Naive B cell (primary cell): ENCODE measurements around the gene SIVA1. TPM values are rescaled to one million over a fixed set of nuclear protein-coding genes. Genes with fewer than 3 reads are reported as not detected.
A peak's percentile ranks its signal among the peaks of the same experiment; 100 is the strongest.

Source experiments
- ATAC-seq, 2 donors: fragments of 150-1000 bp; cut with Tn5 transposase; 2 replicates each; pipeline ENCODE4 v1.10.0; 2021; ENCODE audit warnings: low read depth in 2 of 2, mild to moderate bottlenecking in 2 of 2, moderate library complexity in 2 of 2
- DNase-seq: peaks from one replicate; pipeline ENCODE4 v3.0.0; 2022
- H3K27ac Mint-ChIP-seq, 6 donors: one replicate each; pipeline ENCODE4 v1.8.0; 2020 to 2022; ENCODE audit warnings: mild to moderate bottlenecking in 6 of 6, mixed read lengths in 6 of 6, moderate library complexity in 5 of 6, inconsistent platforms in 2 of 6
- H3K27me3 Mint-ChIP-seq, 3 donors: one replicate each; pipeline ENCODE4 v1.8.0; 2021 to 2022; ENCODE audit warnings: mixed read lengths in 3 of 3, mild to moderate bottlenecking in 1 of 3
- H3K36me3 Mint-ChIP-seq, 2 donors: one replicate each; pipeline ENCODE4 v1.8.0; 2020 to 2022; ENCODE audit warnings: mixed read lengths in 2 of 2, inconsistent platforms in 1 of 2, mild to moderate bottlenecking in 1 of 2
- H3K4me1 Mint-ChIP-seq, 3 donors: one replicate each; pipeline ENCODE4 v1.8.0; 2020 to 2022; ENCODE audit warnings: mixed read lengths in 3 of 3, inconsistent platforms in 1 of 3, mild to moderate bottlenecking in 1 of 3, moderate library complexity in 1 of 3
- H3K4me3 Mint-ChIP-seq, 8 donors: one replicate each; pipeline ENCODE4 v1.8.0; 2020 to 2022; ENCODE audit warnings: mild to moderate bottlenecking in 8 of 8, mixed read lengths in 8 of 8, moderate library complexity in 8 of 8, inconsistent platforms in 2 of 8
- H3K9me3 Mint-ChIP-seq, 7 donors: one replicate each; pipeline ENCODE4 v1.8.0; 2020 to 2022; ENCODE audit warnings: mixed read lengths in 7 of 7, mild to moderate bottlenecking in 5 of 7, inconsistent platforms in 2 of 7, moderate library complexity in 1 of 7
- polyA plus RNA-seq, 6 donors: library from polyadenylated mRNA; unstranded; fragments of 300-500 nt; fragmentation: Illumina TruSeq; gene quantifications; one replicate each; pipeline ENCODE4 v1.2.3, GENCODE V29; 2021; ENCODE audit warnings: low read depth in 6 of 6

Gene SIVA1
- polyA plus RNA-seq, 6 donors from 2014 or later = 191 to 266 (median 227) TPM

DNA sequence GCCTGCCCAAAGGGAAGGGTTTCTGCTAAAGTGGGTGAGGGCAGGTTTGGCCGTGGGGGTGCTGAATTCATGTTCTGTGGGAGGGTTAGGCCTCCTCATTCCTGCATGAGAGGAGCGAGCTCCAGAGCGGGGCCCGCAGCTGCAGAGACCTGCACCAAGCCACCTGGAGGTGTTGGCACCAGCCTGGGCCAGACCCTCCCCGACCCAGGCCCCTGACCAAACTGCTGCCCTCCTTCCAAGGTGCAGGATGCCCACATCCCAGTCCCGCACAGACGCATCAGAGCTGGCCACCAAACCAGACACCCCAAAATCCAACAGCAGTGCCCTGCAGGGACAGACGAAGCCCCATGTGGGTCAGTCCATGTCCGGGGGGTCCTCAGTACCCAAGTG is 18.4 kb upstream of the SIVA1 start:
- Mint-ChIP-seq H3K4me3 (no peak overlapping the region), H3K36me3 (no peaks in the 10 kb centered on the region), H3K9me3 (no peaks in the 10 kb centered on the region)

DNA sequence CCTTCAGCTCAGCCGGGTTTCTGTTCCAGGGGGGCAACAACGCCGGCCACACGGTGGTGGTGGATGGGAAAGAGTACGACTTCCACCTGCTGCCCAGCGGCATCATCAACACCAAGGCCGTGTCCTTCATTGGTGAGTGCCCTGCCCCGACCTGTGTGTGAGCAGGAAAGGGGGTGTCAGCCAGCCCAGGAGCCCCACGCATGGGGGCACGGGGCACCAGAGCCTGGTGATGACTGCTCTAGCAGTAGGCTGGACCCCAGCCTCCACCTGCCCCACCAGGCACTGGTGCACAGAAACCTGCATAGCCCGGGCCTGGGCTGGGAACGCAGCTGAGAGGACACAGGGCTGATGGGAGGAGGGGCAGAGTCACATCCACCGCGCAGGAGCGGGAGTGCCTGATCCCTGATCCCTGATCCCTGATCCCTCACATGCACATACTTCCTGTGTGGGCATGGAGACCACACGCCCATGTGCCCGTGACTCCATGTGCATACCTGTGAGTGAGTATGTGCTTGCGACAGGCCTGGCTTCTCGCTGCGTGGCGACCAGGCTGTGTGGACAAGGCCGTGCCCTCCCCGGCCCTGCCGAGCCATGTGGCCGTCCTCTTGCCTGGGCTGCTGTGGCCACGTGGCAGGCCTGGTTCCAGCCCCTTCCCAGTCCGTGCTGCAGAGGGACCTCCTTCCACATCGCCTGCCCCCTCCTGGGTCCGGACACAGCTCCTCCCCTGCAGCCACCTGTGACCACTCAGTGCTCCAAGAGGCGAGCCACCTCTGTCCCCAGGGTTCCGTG is 17.8 kb upstream of the SIVA1 start:
- Mint-ChIP-seq H3K4me1 (peaks cover 0 to 2% (median 0%) of the 10 kb centered on the region in 3 donors), H3K9me3 (no peaks in the 10 kb centered on the region), H3K4me3 (no peak overlapping the region), H3K36me3 (no peaks in the 10 kb centered on the region), H3K27ac (no peak overlapping the region), H3K27me3 (peaks cover 0 to 13% (median 0%) of the 10 kb centered on the region in 3 donors)
- no peak for ATAC-seq
- no peak for DNase-seq

More for the DNA sequence above, 18.4 kb upstream of the SIVA1 start:
- H3K4me1 Mint-ChIP-seq = no peaks in the 10 kb centered on the region
- ATAC-seq (no peak), DNase-seq (no peak)
- no peak overlapping the region for H3K27ac Mint-ChIP-seq
- H3K27me3 Mint-ChIP-seq = peaks cover 0 to 13% (median 0%) of the 10 kb centered on the region in 3 donors

DNA sequence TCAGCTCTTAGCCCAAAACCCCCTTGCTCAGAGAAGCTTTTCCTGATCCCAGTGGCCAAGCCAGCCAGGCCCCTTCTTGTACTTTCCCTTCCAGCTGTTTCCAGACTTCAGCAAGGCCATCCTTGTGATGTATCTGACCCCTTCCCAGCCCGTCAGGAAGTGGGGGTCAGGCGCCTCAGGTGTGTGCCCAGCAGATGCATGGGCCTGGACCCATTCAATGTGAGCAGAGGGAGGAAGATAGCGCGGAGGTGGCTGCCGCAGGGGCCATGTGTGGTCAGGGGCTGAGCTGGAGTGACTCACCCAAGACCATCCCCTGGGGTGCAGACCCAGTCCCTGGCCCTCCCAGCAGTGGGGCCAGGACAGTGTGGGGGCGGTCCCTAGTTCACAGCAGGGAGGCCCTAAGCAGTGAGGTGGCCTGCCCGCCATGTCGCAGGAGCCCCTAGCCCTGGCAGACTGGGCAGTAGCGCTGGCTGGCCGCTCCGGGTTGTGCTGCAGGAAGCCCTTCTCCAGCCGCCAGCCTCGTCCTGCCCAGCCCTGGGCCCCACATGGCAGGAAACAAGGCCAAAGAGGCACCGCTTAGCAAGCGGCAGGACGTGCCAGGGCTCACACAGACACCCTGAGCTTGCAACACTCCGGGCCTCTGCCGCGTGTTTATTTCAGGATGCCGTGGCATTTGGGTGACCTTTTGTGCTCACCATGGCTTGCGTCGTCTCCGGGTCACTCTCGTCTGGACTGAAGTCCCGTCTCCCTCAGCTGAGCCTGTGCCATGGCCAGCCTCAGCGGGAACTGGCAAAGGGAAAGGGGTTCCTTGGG is 16.9 kb upstream of the SIVA1 start:
- Mint-ChIP-seq H3K27me3 (peaks cover 0 to 13% (median 0%) of the 10 kb centered on the region in 3 donors), H3K27ac (peak overlapping the region in 1 of 6 donors; percentile 2), H3K4me1 (peaks cover 0 to 4% (median 0%) of the 10 kb centered on the region in 3 donors), H3K36me3 (no peaks in the 10 kb centered on the region), H3K9me3 (no peaks in the 10 kb centered on the region), H3K4me3 (no peak overlapping the region)
- no peak for DNase-seq
- ATAC-seq = no peak

DNA sequence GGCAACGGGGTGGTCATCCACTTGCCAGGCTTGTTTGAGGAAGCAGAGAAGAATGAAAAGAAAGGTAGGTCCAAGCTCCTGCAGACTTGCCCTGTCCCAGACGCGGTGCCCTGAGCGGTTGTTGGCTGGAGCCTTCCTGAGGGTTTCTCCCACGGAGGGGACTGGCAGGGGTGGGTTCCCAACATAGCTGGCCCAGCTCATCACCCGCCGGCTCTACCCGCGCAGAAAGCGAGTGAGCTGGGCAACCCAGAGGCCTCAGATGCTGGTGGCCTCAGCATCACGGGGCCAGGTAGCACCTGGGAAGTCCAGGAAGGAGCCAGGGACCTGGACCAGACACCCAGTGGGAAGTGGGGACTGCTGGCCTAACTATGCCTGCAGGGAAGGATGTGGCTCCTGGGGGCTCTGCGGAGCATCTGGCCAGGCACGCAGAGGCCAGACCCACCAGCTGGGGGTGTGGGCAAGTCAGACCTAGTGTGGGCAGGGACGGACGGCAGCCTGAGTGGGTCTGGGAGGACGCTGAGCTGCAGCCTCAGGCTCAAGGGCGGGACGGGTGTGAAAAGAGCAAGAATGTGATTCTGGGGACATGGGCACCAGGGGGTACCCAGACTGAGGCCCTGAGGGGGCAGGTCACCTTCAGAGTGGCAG is 14.4 kb upstream of the SIVA1 start:
- Mint-ChIP-seq H3K27ac (peak overlapping the region in 1 of 6 donors; percentile 57), H3K4me3 (no peak overlapping the region), H3K4me1 (peaks cover 0 to 4% (median 0%) of the 10 kb centered on the region in 3 donors), H3K36me3 (no peaks in the 10 kb centered on the region), H3K9me3 (no peaks in the 10 kb centered on the region), H3K27me3 (peaks cover 0 to 6% (median 0%) of the 10 kb centered on the region in 3 donors)
- ATAC-seq (no peak), DNase-seq (no peak)

DNA sequence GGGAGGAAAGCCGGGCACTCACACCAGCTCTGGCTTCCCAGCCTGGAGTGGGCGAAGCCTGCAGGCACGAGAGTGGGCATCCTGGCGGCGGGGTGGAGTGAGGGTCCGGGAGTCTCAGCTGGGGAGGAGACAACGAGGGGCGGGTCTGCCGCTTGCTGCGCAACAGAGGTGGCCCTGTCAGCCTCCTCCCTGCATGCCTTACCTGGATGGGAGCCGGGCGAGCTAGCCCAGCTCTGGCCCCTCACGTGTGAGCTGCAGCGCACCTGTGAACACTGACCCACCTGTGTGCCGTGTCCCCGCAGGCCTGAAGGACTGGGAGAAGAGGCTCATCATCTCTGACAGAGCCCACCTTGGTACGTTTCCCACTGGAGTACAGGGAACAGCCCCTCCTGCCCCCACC is 13.9 kb upstream of the SIVA1 start:
- Mint-ChIP-seq H3K4me3 (no peak overlapping the region), H3K36me3 (no peaks in the 10 kb centered on the region), H3K27me3 (peaks cover 0 to 5% (median 0%) of the 10 kb centered on the region in 3 donors), H3K27ac (no peak overlapping the region), H3K4me1 (peaks cover 0 to 4% (median 0%) of the 10 kb centered on the region in 3 donors), H3K9me3 (no peaks in the 10 kb centered on the region)
- ATAC-seq (no peak), DNase-seq (no peak)

DNA sequence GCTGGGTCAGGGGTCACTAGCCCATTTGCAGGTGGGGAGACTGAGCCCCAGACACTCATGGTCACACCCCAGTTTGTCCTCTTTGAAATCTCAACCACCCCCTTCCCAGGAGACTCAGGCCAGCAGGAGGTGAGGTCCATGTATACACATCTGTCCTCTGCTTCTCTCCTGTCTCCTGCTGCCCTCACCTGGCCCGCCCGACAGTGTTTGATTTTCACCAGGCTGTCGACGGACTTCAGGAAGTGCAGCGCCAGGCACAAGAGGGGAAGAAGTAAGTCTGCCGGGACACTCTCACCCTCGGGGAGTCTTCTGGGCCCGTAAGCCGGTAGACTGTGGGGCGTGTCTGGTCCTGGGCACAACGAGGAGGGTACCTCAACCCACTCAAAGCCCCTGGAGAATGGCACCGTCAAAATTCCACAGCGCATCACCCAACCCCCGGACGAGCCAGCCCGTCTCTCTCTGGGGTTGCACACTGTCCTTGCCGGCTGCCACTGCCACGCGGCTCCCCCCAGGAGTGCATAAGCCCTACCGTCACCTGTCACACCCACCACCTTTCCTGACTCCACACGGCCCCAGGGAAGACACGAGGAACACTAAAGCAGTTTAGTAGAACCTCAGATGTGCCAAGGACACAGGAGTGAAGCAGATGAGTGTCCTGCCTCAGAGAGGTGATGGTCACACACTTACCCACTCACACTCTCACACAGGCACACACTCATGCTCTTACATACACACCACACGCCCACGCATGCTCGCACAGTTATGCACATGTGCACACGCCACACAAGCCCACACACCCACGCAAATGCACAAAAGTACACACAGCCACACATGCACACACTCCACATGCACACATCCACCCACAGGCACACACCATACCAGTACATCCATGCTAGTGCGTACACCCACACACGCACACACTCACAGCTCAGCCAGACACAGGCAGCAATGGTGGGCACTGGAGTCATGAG is 13.1 kb upstream of the SIVA1 start:
- ATAC-seq = no peak
- Mint-ChIP-seq H3K27me3 (peaks cover 0 to 5% (median 0%) of the 10 kb centered on the region in 3 donors), H3K4me3 (no peak overlapping the region), H3K9me3 (no peaks in the 10 kb centered on the region), H3K27ac (peak overlapping the region in 1 of 6 donors; percentile 82), H3K36me3 (no peaks in the 10 kb centered on the region), H3K4me1 (peaks cover 0 to 4% (median 0%) of the 10 kb centered on the region in 3 donors)
- no peak for DNase-seq

DNA sequence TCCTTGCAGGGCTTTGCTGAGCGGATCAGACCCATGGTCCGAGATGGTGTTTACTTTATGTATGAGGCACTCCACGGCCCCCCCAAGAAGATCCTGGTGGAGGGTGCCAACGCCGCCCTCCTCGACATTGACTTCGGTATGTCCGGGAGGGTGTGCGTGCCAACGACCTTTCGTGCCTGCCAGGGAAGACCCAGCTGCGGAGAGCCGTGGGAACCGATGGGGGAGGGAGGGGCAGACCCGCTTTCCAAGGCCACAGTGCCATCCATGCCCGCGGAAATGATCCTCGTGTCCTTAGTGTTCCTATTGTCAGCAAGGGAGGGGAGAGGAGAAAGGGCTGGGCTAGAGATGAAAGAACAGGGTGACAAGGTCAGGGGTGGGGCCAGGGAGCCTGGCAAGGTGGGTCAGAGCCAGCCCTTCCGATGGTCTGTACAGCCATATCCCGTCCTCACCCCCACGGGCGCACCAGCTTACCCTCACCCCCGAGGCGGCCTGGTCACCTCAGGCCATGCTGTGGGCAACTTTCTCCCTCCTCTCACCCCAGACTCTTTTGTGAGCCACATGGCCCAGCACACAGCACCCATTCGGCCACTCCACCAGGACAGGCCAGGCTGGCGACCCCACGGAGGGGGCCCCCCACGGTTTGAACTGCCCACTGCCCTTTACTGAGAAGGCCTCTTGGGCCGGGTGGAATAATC is 11.7 kb upstream of the SIVA1 start:
- H3K27me3 Mint-ChIP-seq = no peaks in the 10 kb centered on the region
- no peaks in the 10 kb centered on the region for H3K9me3 Mint-ChIP-seq
- peaks cover 0 to 4% (median 0%) of the 10 kb centered on the region in 3 donors for H3K4me1 Mint-ChIP-seq
- ATAC-seq = no peak
- H3K27ac Mint-ChIP-seq = no peak overlapping the region
- DNase-seq = no peak
- no peak overlapping the region for H3K4me3 Mint-ChIP-seq
- no peaks in the 10 kb centered on the region for H3K36me3 Mint-ChIP-seq

DNA sequence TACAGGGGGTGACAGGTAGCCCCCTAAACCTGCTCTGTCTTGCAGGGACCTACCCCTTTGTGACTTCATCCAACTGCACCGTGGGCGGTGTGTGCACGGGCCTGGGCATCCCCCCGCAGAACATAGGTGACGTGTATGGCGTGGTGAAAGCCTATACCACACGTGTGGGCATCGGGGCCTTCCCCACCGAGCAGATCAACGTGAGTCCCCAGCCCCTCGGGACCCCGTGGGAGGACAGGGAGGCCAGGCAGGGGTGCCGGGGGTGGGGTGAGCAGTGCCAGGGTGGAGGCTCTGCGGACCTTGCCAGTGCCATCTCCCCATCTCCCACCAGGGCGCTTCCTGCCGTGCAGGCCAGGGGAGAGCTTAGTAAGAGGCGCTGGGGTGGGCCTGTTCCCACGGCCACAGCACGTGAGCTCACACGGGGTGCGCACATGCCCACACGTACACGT is 11.1 kb upstream of the SIVA1 start:
- Mint-ChIP-seq H3K4me1 (peaks cover 0 to 4% (median 0%) of the 10 kb centered on the region in 3 donors), H3K36me3 (no peaks in the 10 kb centered on the region), H3K4me3 (no peak overlapping the region), H3K27me3 (no peaks in the 10 kb centered on the region), H3K27ac (no peak overlapping the region), H3K9me3 (no peaks in the 10 kb centered on the region)
- no peak for DNase-seq
- ATAC-seq = no peak

DNA sequence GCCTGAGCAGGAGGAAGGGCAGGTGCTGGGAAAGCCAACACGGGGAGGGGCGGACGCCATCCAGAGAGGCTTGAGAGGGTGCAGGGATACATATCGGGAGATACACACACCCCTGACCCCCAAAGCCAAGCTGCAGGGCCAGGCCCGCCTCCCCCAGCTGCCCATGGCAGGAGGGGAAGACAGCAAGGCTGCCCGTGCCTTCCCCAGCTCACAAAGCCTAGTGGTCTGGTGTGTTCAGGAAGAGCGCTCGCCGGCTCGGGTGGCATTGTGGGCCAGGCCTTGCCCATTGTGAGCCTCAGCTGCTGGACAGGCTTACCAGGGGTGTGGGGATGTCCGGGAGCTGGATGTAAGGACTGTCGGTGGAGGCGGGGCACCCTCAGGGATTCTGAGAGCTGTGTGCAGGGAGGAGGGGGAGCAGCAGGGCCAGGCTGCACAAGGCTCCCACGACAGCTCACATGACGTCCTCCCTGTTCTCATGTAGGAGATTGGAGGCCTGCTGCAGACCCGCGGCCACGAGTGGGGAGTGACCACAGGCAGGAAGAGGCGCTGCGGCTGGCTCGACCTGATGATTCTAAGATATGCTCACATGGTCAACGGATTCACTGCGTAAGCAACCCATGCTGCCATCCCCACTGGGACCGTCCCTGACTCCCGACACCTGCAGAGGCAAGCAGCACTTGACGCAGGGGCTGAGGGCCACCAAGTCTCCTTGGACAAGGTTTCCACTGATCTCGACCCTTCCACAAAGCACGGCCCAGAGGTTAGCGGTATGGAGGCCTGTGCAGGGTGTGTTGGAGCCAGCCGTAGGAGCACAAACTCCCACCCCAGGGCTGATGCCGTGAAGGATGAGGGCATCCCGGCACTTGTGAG is 10.1 kb upstream of the SIVA1 start:
- ATAC-seq (no peak), DNase-seq (no peak)
- no peak overlapping the region for H3K4me3 Mint-ChIP-seq
- H3K27me3 Mint-ChIP-seq = no peaks in the 10 kb centered on the region
- H3K36me3 Mint-ChIP-seq = no peaks in the 10 kb centered on the region
- peaks cover 0 to 4% (median 0%) of the 10 kb centered on the region in 3 donors for H3K4me1 Mint-ChIP-seq
- no peaks in the 10 kb centered on the region for H3K9me3 Mint-ChIP-seq
- no peak overlapping the region for H3K27ac Mint-ChIP-seq

DNA sequence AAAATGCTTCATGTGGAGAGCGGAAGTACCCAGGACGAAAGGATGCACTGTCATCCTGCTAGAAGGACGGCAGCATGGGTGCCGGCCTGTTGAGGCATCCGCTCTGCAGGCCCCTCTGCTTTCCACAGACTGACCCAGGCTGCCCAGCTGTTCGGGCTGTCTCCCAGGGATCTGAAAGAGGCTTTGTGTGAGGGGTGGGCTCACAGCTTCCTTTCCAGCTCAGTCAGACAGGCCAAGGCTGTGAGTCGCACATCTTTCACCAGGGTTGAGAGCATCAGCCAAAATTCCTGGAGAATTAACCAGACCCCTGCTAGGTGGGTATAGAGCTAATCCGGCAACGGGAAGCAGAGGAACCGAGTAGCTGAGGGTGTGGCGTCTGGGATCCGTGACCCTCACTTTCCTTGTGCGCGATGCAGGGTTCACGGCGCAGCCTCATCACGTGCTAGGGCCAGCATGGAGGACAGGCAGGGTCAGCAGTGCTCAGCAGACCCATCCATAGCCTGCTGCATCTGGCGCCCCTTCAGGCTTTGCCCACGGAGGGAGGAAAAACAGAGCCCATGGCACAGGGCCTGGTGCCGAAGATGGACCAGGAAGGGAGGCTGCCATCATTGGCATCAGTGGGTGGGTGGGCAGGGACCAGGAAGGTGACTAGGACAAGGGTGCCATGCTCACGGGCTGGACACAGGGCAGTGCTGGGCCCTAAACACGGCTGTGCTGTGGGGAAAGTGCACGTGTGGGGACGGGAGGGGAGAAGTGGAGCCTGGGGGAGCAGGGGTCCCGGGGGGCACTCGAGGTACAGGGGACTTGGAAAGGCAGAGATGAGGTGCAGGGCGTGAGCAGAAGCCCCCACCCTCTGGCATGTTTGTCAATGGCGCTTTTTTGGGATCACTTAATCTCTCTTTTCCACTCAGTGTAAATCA is 9.2 kb upstream of the SIVA1 start:
- H3K27ac Mint-ChIP-seq = no peak overlapping the region
- ATAC-seq = no peak
- H3K4me1 Mint-ChIP-seq = peaks cover under 1 to 7% (median 4%) of the 10 kb centered on the region in 3 donors
- H3K36me3 Mint-ChIP-seq = no peaks in the 10 kb centered on the region
- no peak overlapping the region for H3K4me3 Mint-ChIP-seq
- H3K9me3 Mint-ChIP-seq = no peaks in the 10 kb centered on the region
- no peak for DNase-seq
- H3K27me3 Mint-ChIP-seq = no peaks in the 10 kb centered on the region

DNA sequence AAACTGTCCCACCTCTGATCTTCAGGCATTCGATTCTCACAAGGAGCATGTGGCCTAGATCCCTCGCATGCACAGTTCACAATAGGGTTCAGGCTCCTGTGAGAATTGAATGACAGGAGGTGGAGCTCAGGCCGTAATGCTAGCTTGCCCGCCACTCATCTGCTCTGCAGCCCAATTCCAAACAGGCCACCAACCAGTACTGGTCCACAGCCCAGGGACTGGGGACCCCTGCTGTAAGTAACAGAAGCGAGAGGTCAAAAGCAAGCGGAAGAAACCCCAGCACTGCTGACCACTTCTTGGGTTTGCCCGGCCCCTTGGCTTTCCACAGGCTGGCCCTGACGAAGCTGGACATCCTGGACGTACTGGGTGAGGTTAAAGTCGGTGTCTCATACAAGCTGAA is 8.5 kb upstream of the SIVA1 start:
- Mint-ChIP-seq H3K4me1 (peaks cover 8 to 14% (median 9%) of the 10 kb centered on the region in 3 donors), H3K27me3 (no peaks in the 10 kb centered on the region), H3K4me3 (no peak overlapping the region), H3K9me3 (no peaks in the 10 kb centered on the region), H3K36me3 (no peaks in the 10 kb centered on the region), H3K27ac (no peak overlapping the region)
- DNase-seq (no peak), ATAC-seq (no peak)
